HuH-7 (cell line): ENCODE data around the gene SPRED1.

Source experiments
- DNase-seq: peaks from one replicate; pipeline ENCODE4 v3.0.0; 2011; ENCODE audit warnings: low spot score

SPRED1 gene

GRCh38 chr15:38283010-38283409 is 30.4 kb downstream of the SPRED1 start:
- DNase-seq, result no peak

DNA sequence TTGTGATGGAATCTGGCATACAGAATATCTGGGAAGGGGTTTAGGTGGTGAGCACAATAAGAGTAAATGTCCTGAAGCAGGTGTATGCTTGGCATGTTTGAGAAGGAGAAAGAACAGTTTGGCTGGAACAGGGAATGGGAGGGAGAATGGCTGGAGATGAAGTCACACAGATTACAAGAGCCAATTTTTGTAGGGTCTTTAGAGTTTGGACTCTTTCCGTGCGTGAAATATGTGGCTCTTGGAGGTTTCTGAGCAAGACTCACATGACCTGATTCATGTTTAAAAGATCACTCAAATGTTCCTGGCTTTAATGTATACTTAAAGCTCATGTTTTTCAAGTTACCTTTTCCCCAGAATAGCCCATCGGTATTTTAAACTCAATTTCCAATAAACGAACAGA is 32.8 kb downstream of the SPRED1 start:
- no peak for DNase-seq

GRCh38 chr15:38294126-38294525 is 41.5 kb downstream of the SPRED1 start:
- DNase-seq, result no peak

DNA sequence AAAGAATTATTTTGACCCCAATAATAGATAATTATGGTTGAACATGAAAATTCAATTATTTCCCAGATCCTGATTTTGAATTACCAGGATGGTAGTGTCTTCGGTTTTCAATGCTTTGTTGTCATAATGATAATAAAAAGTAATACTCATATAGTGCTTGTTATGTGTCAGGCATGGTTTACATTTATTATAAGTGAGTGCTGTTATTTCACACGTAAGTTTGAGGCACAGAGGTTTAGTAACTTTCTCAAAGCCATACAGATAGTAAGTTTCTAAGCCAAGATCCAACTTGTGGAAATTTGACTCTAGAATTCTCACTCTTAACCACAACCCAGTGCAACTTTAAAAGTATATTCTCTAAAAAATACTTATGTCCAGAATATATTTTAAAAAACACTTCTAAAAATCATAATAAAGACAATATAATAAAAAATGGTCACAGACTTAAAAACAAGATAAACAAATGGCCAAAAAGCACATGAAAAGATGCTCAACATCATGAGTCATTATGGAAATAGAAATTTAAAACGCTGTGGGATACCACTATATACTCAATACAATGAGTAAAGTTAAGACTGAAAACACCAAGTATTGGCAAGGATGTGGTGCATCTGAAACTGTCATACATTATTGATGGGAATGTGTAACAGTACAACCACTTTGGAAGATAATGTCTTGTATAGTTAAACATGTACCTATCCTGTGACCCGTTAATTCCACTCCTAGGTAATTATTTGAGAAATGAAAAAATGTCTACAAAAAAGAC is 45.2 kb downstream of the SPRED1 start:
- DNase-seq, result no peak

GRCh38 chr15:38299216-38299615 is 46.6 kb downstream of the SPRED1 start:
- no peak for DNase-seq

DNA sequence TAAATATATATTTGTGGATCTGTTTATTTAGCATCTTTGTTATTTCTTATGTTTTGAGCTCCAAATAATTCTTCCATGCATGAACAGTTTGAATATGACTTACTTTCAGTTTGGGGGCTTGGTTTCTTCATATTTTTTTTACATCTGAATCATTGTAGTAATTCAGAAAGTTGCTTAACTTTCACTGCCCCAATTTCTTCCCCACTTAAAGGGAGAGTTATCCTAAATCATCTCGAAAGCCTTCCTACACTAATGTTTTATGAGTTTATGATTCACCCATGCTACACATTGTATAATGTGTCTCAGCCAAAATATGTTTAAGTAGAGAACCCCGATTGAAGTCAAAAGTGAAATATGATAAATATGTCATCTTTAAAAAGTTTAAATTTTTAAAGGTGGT is 47.8 kb downstream of the SPRED1 start:
- DNase-seq, result no peak

DNA sequence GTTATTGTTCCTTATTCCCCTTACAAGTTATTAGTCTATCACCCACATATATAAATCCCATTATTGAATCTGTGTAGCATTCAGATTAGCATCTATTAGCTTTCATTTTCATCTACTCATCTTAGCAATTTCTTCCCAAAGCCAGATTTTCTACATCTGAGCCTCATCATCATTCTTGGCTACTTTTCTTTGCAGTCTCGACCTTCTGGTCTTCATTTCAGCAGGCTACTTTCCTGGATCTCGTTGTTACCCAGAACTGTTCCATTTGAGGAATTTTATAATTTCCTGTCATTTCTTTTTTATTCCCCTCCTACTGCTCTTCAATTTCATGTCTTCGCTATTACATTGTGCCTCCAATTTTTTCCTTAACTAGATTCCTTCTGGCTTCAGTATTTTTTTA is 51.8 kb downstream of the SPRED1 start:
- DNase-seq, result no peak

DNA sequence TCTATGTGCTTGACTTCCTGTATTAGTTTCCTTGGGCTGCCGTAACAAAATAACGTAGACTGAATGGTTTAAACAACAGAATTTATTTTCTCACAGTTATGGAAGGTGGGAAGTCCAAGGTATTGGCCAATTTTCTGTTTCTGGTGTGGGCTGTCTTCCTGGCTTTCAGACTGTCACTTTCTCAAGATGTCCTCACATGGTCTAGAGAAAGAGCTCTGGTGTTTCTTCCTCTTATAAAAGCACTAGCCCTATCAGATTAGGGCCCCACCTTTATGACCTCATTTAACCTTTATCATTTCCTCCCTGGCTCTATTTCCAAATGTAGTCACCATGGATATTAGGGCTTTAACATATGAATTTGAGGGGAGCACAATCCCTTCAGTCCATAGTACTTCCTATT is 54.6 kb downstream of the SPRED1 start:
- DNase-seq, result no peak

DNA sequence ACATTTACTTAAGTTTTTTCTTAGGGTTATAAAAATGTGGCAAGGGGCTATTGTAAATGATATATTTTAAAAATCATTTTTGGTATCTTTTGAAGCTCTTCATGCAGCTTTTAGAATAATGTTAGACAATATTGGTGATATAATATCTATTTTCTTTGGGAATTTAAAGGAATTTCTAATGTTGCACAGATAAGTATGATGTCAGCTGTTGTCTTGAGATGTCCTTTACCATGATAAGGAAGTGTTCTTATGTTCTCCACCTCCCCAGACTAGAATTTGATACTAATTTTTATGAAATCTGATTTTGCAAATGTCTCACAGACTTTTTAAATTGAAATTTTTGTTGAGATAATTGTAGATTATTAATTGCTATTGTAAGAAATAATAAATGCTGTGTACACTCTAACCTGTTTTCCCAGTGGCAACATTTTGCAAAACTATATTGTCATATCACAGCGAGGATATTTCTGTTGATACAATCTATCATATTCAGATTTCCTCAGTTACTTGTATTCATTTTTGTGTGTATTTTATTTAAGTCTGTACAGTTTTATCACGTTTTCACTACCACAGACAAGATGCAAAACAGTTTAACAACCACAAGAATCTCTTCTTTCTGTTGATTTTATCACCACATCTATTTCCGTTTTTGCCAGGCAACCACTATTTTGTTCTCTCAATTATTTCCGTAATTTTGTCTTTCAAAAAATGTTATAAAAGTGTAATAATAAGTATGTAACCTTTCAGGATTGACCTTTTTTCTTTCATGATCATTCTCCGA is 55.4 kb downstream of the SPRED1 start:
- DNase-seq, result no peak

DNA sequence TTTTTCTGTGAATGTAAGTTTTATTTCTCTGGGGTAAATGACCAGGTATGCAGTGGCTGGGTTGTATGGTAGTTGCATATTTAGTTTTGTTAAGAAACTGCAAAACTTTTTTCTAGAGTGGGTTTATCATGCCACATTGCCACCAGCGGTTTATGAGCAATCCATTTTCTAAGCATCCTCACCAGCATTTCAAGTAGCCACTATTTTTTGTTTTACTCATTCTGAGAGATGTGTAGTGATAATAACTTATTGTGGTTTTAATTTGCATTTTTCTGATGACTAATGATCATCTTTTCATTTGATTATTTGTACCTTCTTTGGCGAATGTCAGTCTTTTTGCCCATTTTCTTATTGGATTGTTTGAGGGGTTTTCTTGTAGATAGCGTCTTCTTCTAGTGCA is 56.2 kb downstream of the SPRED1 start:
- no peak for DNase-seq

DNA sequence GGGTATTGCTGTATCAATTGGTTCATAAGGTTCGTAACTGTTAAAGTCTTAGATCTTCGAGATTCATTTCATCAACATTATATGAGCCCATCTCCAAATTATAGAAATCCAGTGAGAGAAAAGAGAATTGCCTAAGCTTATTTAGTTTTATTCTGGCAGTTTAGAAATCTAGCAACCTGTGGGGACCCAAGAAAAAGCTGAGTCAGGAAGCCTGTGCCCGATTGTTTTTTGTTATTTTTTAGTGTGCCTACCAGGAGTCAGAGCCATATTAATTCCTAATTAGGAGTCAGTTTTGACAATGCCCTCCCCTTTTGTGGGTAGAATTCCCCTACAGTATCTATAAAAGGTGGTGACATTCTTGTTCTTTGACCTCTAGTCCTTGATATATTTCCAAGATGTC is 59.6 kb downstream of the SPRED1 start:
- DNase-seq, result no peak

DNA sequence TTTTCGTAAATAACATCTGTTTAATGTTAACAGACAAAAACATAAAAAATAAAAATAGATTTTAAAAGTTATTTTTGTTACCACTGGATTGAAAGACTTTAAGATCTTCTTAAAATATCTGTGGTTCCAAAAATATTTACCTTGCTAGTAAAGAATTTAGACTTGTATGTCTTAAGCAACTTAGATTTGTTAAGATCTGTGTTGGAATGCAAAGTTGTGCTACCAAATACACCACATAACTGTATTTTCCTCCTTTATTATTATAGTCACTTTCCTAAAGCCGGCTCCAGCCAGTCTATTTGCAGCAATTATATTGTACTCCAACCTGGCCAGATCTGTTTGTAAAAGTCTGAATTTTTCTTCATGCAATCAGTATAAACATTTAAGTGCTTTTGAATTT is 63.7 kb downstream of the SPRED1 start:
- DNase-seq, result no peak

DNA sequence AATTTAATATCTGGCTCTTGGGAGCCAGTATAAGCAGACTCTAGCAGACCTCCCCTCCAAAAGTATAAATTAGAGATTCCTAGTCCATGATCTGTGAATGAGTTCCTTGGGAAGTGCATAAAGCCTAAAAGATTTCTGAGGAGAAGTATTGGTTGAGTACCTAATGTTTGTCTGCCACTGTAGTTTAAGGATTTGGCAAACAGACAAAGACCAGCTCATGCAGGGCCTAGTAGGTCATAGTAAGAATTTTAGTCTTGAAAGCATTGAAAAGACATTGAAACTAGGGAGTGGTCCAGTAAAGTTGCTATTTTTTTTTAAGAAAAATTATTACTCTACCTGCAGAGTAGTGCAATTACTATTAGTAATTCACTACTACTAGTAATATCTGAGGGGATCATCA is 67.5 kb downstream of the SPRED1 start:
- DNase-seq, result no peak

DNA sequence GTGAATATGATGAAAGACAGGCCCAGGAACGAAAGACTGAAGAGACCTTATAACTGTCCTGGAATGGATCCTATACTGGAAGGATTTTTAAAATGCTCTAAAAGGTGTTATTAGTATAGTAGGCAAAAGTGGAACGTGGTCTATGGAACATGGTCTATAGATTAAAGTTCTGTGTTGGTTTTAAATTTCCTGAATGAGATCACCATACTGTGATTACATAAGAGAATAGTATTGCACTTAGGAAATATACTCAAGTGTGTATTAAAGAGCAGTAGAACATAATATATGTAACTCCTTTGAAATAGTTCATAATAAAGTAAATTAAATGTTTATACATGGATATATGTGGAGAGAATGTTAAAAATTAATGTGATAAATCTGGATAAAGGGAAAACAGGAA is 68.2 kb downstream of the SPRED1 start:
- DNase-seq, result no peak

- no peak for DNase-seq
Measured at GRCh38 chr15:38323895-38324294, 71.3 kb downstream of the SPRED1 start.

DNA sequence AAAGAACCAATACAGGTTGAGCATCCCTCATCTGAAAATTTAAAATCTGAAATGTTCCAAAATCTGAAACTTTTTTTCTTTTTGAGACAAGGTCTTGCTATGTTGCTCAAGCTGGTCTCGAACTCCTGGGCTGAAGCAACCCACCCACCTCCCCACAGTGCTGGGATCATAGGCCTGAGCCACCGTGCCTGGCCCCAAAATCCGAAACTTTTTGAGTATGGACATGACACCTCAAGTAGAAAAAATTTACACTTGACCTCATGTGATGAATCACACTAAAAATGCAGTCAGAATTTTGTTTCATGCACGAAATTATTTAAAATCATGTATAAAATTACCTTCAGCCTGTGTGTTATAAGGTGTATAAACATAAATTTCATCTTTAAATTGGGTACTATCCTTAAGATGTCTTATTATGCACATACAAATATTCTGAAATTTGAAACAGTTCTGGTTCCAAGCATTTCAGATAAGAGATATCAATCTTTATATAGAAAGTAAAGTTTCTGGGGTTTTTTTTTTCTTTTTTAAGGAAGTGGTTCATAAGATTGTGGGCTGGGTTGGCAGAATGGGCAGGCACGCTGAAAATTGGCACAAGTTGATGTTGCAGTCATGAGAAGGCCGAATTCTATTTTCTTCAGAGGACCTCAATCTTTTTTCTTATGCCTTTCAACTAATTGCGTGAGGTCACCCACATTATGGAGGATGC is 72.5 kb downstream of the SPRED1 start:
- no peak for DNase-seq

DNA sequence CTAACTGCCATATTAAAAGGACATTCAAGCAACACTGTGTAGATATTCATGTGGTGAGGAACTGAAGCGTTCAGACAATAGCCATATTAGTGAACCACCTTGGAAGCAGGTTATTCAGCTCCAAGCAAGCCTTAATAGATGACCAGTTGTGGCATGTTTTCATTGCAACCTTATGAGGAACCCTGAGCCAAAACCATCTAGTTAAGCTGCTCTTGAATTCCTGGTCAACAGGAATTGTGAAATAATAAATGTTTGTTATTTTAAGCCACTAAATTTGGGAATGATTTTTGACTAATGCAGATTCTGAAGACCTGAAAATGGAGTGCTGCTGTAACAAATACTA is 73.0 kb downstream of the SPRED1 start:
- no peak for DNase-seq

DNA sequence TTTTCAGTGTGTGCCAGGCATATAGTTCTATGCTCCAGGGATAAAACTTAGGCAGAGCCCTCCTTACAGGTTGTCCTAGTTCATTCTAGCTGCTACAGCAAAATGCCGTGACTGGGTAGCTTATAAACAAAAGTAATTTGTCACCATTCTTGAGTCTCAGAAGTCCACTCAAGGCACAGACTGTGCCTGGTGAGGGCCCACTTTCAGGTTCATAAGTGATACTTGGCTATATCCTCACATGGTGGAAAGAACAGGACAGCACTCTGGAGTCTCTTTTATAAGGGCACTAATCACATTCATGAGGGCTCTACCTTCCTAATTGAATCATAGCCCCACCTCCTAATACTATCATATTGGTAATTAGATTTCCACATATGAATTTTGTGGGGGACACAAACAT is 80.1 kb downstream of the SPRED1 start:
- no peak for DNase-seq

GRCh38 chr15:38335116-38335515 is 82.5 kb downstream of the SPRED1 start:
- no peak for DNase-seq

GRCh38 chr15:38344351-38344750 is 91.7 kb downstream of the SPRED1 start:
- no peak for DNase-seq

GRCh38 chr15:38349251-38349650 is 96.6 kb downstream of the SPRED1 start:
- DNase-seq, result no peak

DNA sequence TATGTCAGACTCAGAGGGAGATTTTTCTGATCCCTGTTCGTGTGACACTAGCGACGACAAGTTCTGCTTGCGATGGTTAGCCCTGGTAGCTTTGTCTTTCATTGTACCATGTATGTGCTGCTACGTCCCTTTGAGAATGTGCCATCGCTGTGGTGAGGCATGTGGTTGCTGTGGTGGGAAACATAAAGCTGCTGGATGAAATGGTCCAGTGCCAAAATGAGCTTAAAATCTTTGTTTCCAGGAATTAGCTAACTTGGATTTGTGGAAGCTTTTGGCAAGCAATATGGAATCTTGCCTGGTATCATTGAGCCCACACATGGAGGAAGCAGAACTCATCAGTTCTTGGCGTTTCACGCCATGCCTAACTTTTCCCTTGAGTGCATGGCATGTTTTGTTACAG is 98.8 kb downstream of the SPRED1 start:
- no peak for DNase-seq

DNA sequence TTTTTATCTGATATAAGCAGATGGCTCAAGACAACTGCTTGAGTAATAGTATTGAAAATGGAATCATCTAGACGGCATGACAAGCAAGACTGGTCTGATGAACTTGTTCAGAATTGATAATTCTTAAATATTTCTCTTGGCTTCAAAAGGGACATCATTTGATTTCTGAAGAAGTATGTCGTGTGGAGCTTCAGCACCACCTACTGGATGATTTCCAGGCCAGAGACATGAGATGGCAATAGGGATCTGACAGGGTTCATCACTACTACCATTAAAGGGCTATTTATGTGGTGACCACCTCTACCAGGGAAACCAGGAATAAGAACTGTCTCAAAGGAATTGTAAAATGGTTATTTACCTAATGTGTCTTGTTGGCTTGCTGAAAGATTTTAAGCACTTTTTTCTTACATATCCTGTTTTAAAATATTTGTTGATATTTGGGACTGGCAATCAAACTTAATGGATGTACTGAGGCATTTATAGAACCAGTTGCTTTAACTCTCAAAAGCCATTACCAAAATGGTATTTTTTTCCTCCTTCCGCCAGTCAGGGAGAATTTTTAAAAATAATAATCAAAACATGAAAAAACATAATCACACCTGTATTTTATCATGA is 101.8 kb downstream of the SPRED1 start:
- DNase-seq, result peak; percentile 27
